Mesendoderm (in vitro differentiated cells): ENCODE results near the gene PTPN1.

Experiments
- DNase-seq: peaks from one replicate; pipeline ENCODE4 v3.0.0; 2013
- H2AK5ac ChIP-seq: 2 replicates; pipeline ENCODE4 v1.6.1; 2013; ENCODE audit warnings: low read length, inconsistent platforms
- H2BK120ac ChIP-seq: 2 replicates; pipeline ENCODE4 v1.6.1; 2013; ENCODE audit warnings: low read depth, mild to moderate bottlenecking, low read length, moderate library complexity, mixed read lengths
- H2BK15ac ChIP-seq: replicated peaks from 2 replicates; pipeline ENCODE4 v1.6.1; 2013; ENCODE audit warnings: low read depth, mild to moderate bottlenecking, moderate library complexity
- H2BK5ac ChIP-seq: 2 replicates; pipeline ENCODE4 v1.6.1; 2013; ENCODE audit warnings: low read length, inconsistent platforms
- H3K18ac ChIP-seq: 2 replicates; pipeline ENCODE4 v1.6.1; 2013; ENCODE audit warnings: mild to moderate bottlenecking, low read length, mixed read lengths
- H3K23ac ChIP-seq: one replicate; pipeline ENCODE4 v1.6.1; 2013; ENCODE audit warnings: low read length
- H3K27ac ChIP-seq: 2 replicates; pipeline ENCODE4 v1.5.1; 2013; ENCODE audit warnings: low read depth, mild to moderate bottlenecking, inconsistent platforms, low read length, moderate library complexity
- H3K27me3 ChIP-seq: 2 replicates; pipeline ENCODE4 v1.6.1; 2013; ENCODE audit warnings: low read length, control low read depth, mild to moderate bottlenecking, inconsistent platforms; ENCODE audit not compliant: insufficient read depth, poor library complexity
- H3K36me3 ChIP-seq: 2 replicates; pipeline ENCODE4 v1.6.1; 2013; ENCODE audit warnings: low read length, inconsistent platforms; ENCODE audit not compliant: control insufficient read depth, insufficient read depth
- H3K4ac ChIP-seq: one replicate; pipeline ENCODE4 v1.6.1; 2013; ENCODE audit warnings: low read depth, mild to moderate bottlenecking, low read length, moderate library complexity
- H3K4me1 ChIP-seq: 2 replicates; pipeline ENCODE4 v1.6.1; 2013; ENCODE audit warnings: low read depth, low read length, inconsistent platforms; ENCODE audit not compliant: control insufficient read depth
- H3K4me2 ChIP-seq: 2 replicates; pipeline ENCODE4 v1.6.1; 2013; ENCODE audit warnings: low read length
- H3K4me3 ChIP-seq: 2 replicates; pipeline ENCODE4 v1.5.1; 2013; ENCODE audit warnings: mild to moderate bottlenecking, low read length
- H3K56ac ChIP-seq: one replicate; pipeline ENCODE4 v1.6.1; 2013; ENCODE audit warnings: low read length
- H3K79me1 ChIP-seq: 2 replicates; pipeline ENCODE4 v1.6.1; 2013; ENCODE audit warnings: low read length, inconsistent platforms
- H3K79me2 ChIP-seq: 2 replicates; pipeline ENCODE4 v1.6.1; 2013; ENCODE audit warnings: mild to moderate bottlenecking, low read length; ENCODE audit not compliant: control insufficient read depth, insufficient read depth
- H3K9ac ChIP-seq: 2 replicates; pipeline ENCODE4 v1.6.1; 2013; ENCODE audit warnings: low read length, inconsistent platforms
- H4K5ac ChIP-seq: one replicate; pipeline ENCODE4 v1.6.1; 2013; ENCODE audit warnings: low read length
- H4K8ac ChIP-seq: one replicate; pipeline ENCODE4 v1.6.1; 2013; ENCODE audit warnings: low read depth, mild to moderate bottlenecking, control low read depth, low read length, moderate library complexity
- WGBS: extraction: QIAGEN DNeasy Blood & Tissue Kit; methylation state at CpG from one replicate; pipeline ENCODE4 v1.1.7; 2013; ENCODE audit warnings: low lambda C conversion rate, missing lambda C conversion rate; ENCODE audit not compliant: insufficient coverage; ENCODE audit errors: extremely low coverage; 5-methylcytosine and 5-hydroxymethylcytosine counted together

PTPN1 gene

DNA sequence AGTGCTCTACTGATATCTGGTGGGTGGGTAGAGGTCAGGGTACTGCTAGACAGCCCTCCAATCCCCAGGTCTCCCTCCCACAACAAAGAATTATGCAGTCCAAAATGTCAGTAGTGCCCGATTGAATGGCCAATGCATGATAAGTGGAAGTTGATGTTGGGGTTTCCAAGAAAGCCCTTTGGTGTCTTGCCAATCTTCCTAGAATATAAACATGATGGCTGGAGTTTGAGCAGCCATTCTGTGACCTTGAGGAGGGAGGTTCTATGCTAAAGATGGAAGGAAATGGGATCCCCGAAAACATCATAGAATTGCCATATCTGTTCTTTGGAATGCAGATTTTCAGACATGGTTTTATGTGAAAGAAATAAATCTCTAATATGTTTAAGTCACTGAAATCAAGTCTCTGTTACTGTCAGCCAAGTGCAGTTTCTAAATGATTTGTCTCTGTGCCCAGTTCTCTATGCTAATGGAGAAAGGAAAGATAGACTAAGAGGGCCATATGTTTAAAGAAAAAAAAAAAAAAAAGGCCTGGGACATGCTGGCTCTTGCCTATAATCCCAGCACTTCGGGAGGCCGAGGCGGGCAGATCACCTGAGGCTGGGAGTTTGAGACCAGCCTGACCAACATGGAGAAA, 32.8 kb upstream of the PTPN1 start:
- Histone ChIP-seq H3K56ac (no peak overlapping the region), H2AK5ac (no peak overlapping the region), H2BK15ac (no peak overlapping the region), H2BK5ac (no peak overlapping the region), H3K79me2 (no peaks in the 10 kb centered on the region), H3K36me3 (no peaks in the 10 kb centered on the region), H4K8ac (no peak overlapping the region), H3K4me3 (no peak overlapping the region), H3K4ac (no peak overlapping the region), H3K79me1 (no peaks in the 10 kb centered on the region), H3K4me2 (no peak overlapping the region), H3K4me1 (no peaks in the 10 kb centered on the region), H4K5ac (no peak overlapping the region), H3K27me3 (no peaks in the 10 kb centered on the region), H3K9ac (no peak overlapping the region), H3K27ac (no peak overlapping the region), H3K23ac (no peak overlapping the region), H2BK120ac (no peak overlapping the region), H3K18ac (no peak overlapping the region)
- whole genome bisulfite sequencing: no CpG with 5 or more reads among the region's 5 CpGs
- DNase-seq: peak; percentile 32

DNA sequence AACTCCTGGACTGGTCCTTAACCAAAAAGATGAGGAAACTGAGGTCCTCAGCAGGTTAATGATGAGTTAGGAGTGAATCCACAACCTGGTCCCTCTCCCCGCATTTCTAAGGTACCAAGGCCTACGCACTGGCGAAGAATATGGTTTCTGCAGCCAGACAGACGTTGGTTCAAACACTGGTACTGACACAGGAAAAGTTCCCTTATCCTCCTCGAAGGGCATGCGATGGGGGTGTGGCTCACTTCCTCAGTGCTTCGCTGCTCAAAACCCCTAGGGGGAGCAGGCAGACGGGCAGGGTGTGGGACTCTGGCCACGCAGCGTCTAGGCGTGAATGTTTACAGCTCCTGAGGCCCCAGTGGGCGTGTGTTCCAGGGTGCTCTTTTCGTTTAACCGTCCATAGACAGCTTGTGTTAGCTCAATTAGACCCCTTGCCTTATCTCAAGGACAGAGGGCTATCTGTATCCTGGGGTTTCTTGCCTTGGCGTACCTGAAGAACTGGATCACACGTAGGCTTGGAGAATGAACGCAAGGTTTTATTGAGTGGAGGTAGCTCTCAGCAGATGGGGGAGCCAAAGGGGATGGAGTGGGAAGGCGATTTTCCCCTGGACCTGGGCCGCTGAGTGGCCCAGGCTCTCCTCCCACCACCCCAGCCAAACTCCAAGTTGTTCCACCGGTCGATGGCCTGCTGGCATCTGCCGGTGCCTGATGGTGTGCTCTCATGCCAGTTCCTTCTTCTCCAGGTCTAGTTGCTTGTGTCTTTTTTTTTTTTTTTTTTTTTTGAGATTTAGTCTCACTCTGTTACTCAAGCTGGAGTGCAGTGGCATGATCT, 31.8 kb upstream of the PTPN1 start:
- Histone ChIP-seq H4K5ac (no peak overlapping the region), H3K79me2 (no peaks in the 10 kb centered on the region), H2BK15ac (no peak overlapping the region), H3K79me1 (no peaks in the 10 kb centered on the region), H3K36me3 (no peaks in the 10 kb centered on the region), H3K4ac (no peak overlapping the region), H3K9ac (no peak overlapping the region), H3K4me3 (no peak overlapping the region), H2AK5ac (no peak overlapping the region), H2BK120ac (no peak overlapping the region), H3K27ac (no peak overlapping the region), H3K4me2 (no peak overlapping the region), H2BK5ac (no peak overlapping the region), H3K18ac (no peak overlapping the region), H3K56ac (no peak overlapping the region), H4K8ac (no peak overlapping the region), H3K23ac (no peak overlapping the region), H3K4me1 (no peaks in the 10 kb centered on the region), H3K27me3 (no peaks in the 10 kb centered on the region)
- peak; percentile 81 for DNase-seq
- no CpG with 5 or more reads among the region's 22 CpGs for WGBS

DNA sequence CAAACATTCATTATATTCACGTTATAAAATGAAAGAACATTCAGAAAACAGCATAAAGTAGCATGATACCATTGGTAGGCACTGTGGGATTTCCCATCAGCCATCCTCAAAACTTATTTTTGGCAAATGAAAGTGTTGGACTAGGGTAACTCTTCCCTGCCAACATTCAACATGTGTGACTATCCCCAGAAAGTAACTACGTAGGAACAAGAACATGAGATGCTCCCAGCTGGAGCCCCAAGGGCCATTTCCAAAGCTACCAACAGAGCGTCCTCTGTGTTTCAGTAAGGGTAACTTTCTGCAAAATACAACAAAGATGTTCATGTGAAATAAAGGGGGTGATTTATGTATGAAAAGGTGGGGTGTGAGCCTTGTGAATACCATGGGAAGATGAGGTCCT, 28.4 kb upstream of the PTPN1 start:
- no peak overlapping the region for H3K18ac ChIP-seq
- no peaks in the 10 kb centered on the region for H3K27me3 ChIP-seq
- no peak overlapping the region for H3K4ac ChIP-seq
- H2BK15ac ChIP-seq: no peak overlapping the region
- no peak overlapping the region for H3K23ac ChIP-seq
- no peak overlapping the region for H3K4me2 ChIP-seq
- no peak overlapping the region for H2AK5ac ChIP-seq
- DNase-seq: no peak
- H2BK5ac ChIP-seq: no peak overlapping the region
- H3K27ac ChIP-seq: no peak overlapping the region
- H3K79me2 ChIP-seq: no peaks in the 10 kb centered on the region
- H3K36me3 ChIP-seq: no peaks in the 10 kb centered on the region
- no CpG with 5 or more reads among the region's 3 CpGs for WGBS
- no peak overlapping the region for H3K9ac ChIP-seq
- no peak overlapping the region for H3K56ac ChIP-seq
- no peak overlapping the region for H4K5ac ChIP-seq
- H4K8ac ChIP-seq: no peak overlapping the region
- H3K4me1 ChIP-seq: no peaks in the 10 kb centered on the region
- no peaks in the 10 kb centered on the region for H3K79me1 ChIP-seq
- no peak overlapping the region for H2BK120ac ChIP-seq
- no peak overlapping the region for H3K4me3 ChIP-seq

GRCh38 chr20:50482396-50482981, 27.7 kb upstream of the PTPN1 start:
- Histone ChIP-seq H3K56ac (no peak overlapping the region), H2BK5ac (no peak overlapping the region), H2AK5ac (no peak overlapping the region), H2BK120ac (no peak overlapping the region), H3K27me3 (no peaks in the 10 kb centered on the region), H4K8ac (no peak overlapping the region), H3K18ac (no peak overlapping the region), H4K5ac (no peak overlapping the region), H3K9ac (no peak overlapping the region), H3K23ac (no peak overlapping the region), H3K4me1 (no peaks in the 10 kb centered on the region), H3K36me3 (no peaks in the 10 kb centered on the region), H3K4me2 (no peak overlapping the region), H3K4me3 (no peak overlapping the region), H2BK15ac (no peak overlapping the region), H3K4ac (no peak overlapping the region), H3K27ac (no peak overlapping the region), H3K79me2 (no peaks in the 10 kb centered on the region), H3K79me1 (no peaks in the 10 kb centered on the region)
- no peak for DNase-seq
- WGBS: no CpG with 5 or more reads among the region's 4 CpGs

DNA sequence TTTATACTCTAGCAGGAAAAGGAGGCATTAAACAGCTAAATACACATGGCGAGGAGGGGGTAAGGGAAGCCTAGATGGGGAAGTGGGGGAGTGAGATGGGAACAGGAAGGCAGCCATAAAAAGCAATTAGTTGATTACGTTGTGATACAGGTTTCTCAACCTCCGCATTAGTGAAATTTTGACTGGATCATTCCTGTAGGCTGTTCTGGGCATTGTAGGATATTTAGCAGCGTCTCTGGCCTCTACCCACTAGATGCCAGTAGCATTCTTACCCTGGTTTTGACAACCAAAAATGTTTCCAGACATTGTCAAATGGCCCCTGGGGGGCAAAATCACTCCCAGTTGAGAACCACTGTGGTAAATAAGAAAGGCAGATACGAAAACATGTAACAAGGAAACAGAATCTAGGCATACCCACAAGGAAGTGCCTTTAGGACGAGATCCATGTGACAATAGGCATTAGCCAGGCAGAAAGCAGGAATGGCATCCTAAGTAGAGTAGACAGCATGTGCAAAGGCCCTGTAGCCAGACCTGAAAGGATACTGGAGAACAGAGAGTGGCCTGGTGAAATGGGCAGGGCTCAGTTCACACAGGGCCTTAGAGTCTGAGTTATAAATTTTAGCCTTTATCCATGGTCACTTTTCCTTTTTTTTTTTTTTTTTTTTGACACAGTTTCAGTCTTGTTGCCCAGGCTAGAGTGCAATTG, 25.8 kb upstream of the PTPN1 start:
- WGBS: no CpG with 5 or more reads among the region's 6 CpGs
- H3K36me3 ChIP-seq: no peaks in the 10 kb centered on the region
- H3K27ac ChIP-seq: no peak overlapping the region
- no peaks in the 10 kb centered on the region for H3K4me1 ChIP-seq
- H2BK5ac ChIP-seq: no peak overlapping the region
- H3K4ac ChIP-seq: no peak overlapping the region
- H3K79me2 ChIP-seq: no peaks in the 10 kb centered on the region
- no peak overlapping the region for H2AK5ac ChIP-seq
- no peak for DNase-seq
- no peaks in the 10 kb centered on the region for H3K79me1 ChIP-seq
- H3K18ac ChIP-seq: no peak overlapping the region
- H3K27me3 ChIP-seq: no peaks in the 10 kb centered on the region
- no peak overlapping the region for H4K8ac ChIP-seq
- no peak overlapping the region for H3K4me2 ChIP-seq
- no peak overlapping the region for H3K4me3 ChIP-seq
- H3K9ac ChIP-seq: no peak overlapping the region
- no peak overlapping the region for H3K23ac ChIP-seq
- H4K5ac ChIP-seq: no peak overlapping the region
- no peak overlapping the region for H2BK15ac ChIP-seq
- H3K56ac ChIP-seq: no peak overlapping the region
- H2BK120ac ChIP-seq: no peak overlapping the region
